ENCODE data around the gene LAMB4.

The LAMB4 gene

GRCh38 chr7:107973861-107974260 lies 156.3 kb downstream of the LAMB4 start:
- no peaks in the 10 kb centered on the region for H4K20me1 ChIP-seq (ENCODE audit: insufficient read depth, low read length)
- H3K36me3 ChIP-seq (ENCODE audit: insufficient read depth, low read length) = no peaks in the 10 kb centered on the region
- H3K4me2 ChIP-seq (ENCODE audit: low read length) = no peak overlapping the region
- H3K9me3 ChIP-seq (ENCODE audit: low read length) = no peaks in the 10 kb centered on the region
- no peak overlapping the region for H3K27ac ChIP-seq (ENCODE audit: low read depth, low read length, poor library complexity, severe bottlenecking)
- H3F3A ChIP-seq (ENCODE audit: insufficient read depth, low read length) = no peaks in the 10 kb centered on the region
- H3K4me1 ChIP-seq (ENCODE audit: insufficient read depth, low read length, severe bottlenecking) = no peaks in the 10 kb centered on the region
- no peak overlapping the region for H3K9ac ChIP-seq (ENCODE audit: low read length)
- H3K79me2 ChIP-seq (ENCODE audit: insufficient read depth, low read length) = no peaks in the 10 kb centered on the region
- no peak overlapping the region for H3K4me3 ChIP-seq (ENCODE audit: low read depth, low read length, poor library complexity, severe bottlenecking)
- H3K27me3 ChIP-seq (ENCODE audit: insufficient read depth, low read length) = peaks cover 6% of the 10 kb centered on the region; the same call in 1 of the 2 replicates
- H2AFZ ChIP-seq (ENCODE audit: low read length) = no peak overlapping the region
- H3K9me2 ChIP-seq (ENCODE audit: low read depth, low read length) = no peaks in the 10 kb centered on the region
- TF ChIP-seq CTCF (IDR thresholded peaks at IDR 0.05; ENCODE audit: low read length) (no peak), EZH2 (IDR thresholded peaks at IDR 0.05; ENCODE audit: borderline replicate concordance, low read length) (no peak)

Data from OCI-LY1 (cell line).